ENCODE data around the gene STAC. TPM values are rescaled to one million over a fixed set of nuclear protein-coding genes. Genes with fewer than 3 reads are reported as not detected.

The STAC gene
- total and polyA plus RNA-seq, 2 donors (not counting 3 experiments of a cell fraction or from before 2014, with no cell fraction given): 0.03 to 0.88 TPM

DNA sequence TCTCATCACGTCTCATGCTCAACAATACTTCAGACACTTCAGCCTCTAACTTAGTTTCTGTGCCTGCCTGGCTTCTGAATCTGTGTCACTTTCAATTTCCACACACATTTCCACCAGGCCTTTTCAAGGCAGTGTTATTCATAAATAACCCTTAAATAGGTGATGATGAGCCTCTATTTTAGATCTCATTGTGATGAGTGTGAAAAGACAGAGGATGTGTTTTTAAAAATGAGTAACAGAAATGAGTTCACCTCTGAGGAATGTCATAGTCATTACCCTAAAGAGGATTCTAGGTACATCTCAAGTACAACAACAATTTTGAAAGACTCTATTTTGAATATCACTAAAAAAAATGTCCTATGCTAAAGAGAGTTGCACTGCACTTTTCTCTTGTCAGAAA lies 64.6 kb downstream of the STAC start:
- dilution Hi-C loops (cut with MboI; ENCODE audit: extremely low pct_ligation_motif_present, low sequenced_read_pairs): no loop called here
- no peaks in the 10 kb centered on the region for H3K4me1 ChIP-seq (ENCODE audit: control insufficient read depth, extremely low read depth, insufficient read depth, low read length)
- H3K9me1 ChIP-seq (replicated peaks; ENCODE audit: control insufficient read depth, extremely low read depth, insufficient read depth, low read length): no peaks in the 10 kb centered on the region
- H3K4me2 ChIP-seq (ENCODE audit: insufficient read depth, low read length): no peak overlapping the region
- H3K79me2 ChIP-seq (ENCODE audit: control insufficient read depth, insufficient read depth, low read length): no peaks in the 10 kb centered on the region
- no TSS peak for BruUV-seq (replicated peaks)
- ChIA-PET POLR2A (no interaction called here), CTCF (no interaction called here)
- TF ChIP-seq, protein P1, sequence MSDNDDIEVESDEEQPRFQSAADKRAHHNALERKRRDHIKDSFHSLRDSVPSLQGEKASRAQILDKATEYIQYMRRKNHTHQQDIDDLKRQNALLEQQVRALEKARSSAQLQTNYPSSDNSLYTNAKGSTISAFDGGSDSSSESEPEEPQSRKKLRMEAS (IDR thresholded peaks at IDR 0.05; ENCODE audit: insufficient read depth, insufficient read length): no peak
- no peak for TF ChIP-seq FOS (IDR thresholded peaks at IDR 0.05; ENCODE audit: borderline replicate concordance, insufficient read depth, low read length)
- TF ChIP-seq POLR2AphosphoS5 (IDR thresholded peaks at IDR 0.05; ENCODE audit: insufficient read depth, low read depth, low read length): no peak
- no peak for TF ChIP-seq JUN (IDR thresholded peaks at IDR 0.05; ENCODE audit: borderline replicate concordance, insufficient read depth, insufficient read length, low read depth)
- TF ChIP-seq POLR2A (IDR thresholded peaks at IDR 0.05; ENCODE audit: low read depth, low read length): no peak
- TF ChIP-seq, protein P2, sequence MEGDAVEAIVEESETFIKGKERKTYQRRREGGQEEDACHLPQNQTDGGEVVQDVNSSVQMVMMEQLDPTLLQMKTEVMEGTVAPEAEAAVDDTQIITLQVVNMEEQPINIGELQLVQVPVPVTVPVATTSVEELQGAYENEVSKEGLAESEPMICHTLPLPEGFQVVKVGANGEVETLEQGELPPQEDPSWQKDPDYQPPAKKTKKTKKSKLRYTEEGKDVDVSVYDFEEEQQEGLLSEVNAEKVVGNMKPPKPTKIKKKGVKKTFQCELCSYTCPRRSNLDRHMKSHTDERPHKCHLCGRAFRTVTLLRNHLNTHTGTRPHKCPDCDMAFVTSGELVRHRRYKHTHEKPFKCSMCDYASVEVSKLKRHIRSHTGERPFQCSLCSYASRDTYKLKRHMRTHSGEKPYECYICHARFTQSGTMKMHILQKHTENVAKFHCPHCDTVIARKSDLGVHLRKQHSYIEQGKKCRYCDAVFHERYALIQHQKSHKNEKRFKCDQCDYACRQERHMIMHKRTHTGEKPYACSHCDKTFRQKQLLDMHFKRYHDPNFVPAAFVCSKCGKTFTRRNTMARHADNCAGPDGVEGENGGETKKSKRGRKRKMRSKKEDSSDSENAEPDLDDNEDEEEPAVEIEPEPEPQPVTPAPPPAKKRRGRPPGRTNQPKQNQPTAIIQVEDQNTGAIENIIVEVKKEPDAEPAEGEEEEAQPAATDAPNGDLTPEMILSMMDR (IDR thresholded peaks at IDR 0.05; ENCODE audit: extremely low read depth in 1 of 2, insufficient read depth in 1 of 2, low read depth in 1 of 2, low read length in 2 of 2): no peak
- TF ChIP-seq EZH2 (IDR thresholded peaks at IDR 0.05; ENCODE audit: borderline replicate concordance, low read depth, low read length, severe bottlenecking): no peak
- TF ChIP-seq GATA2 (IDR thresholded peaks at IDR 0.05; ENCODE audit: insufficient read depth, insufficient read length, low read depth, low read length): no peak
- TF ChIP-seq MYC (IDR thresholded peaks at IDR 0.05; ENCODE audit: low read depth, low read length): no peak
- no peak overlapping the region for H3K27ac ChIP-seq (ENCODE audit: insufficient read depth, low read depth, low read length)
- H3K27me3 ChIP-seq (ENCODE audit: control insufficient read depth in 2 of 2, insufficient read depth in 2 of 2, low read length in 2 of 2): no peaks in the 10 kb centered on the region
- DNase-seq (ENCODE audit: low read depth, low spot score): no peak
- no peak for FAIRE-seq
- no peaks in the 10 kb centered on the region for H3K9me3 ChIP-seq (replicated peaks; ENCODE audit: control insufficient read depth, insufficient read depth, low read length)
- no peak overlapping the region for H3K4me3 ChIP-seq (replicated peaks in 1 of 3; ENCODE audit: insufficient read depth in 1 of 3, low read depth in 1 of 3, low read length in 3 of 3)
- intact Hi-C loops (cut with micrococcal nuclease): no loop called here
- no peak overlapping the region for H3K9ac ChIP-seq (replicated peaks; ENCODE audit: extremely low read depth, insufficient read depth, low read length)
- no peaks in the 10 kb centered on the region for H3K36me3 ChIP-seq (ENCODE audit: control insufficient read depth in 2 of 2, extremely low read depth in 1 of 2, insufficient read depth in 2 of 2, low read length in 2 of 2)
- H2AFZ ChIP-seq (ENCODE audit: low read depth, low read length): no peak overlapping the region
- H4K20me1 ChIP-seq (replicated peaks; ENCODE audit: control insufficient read depth, extremely low read depth, insufficient read depth, low read length): no peaks in the 10 kb centered on the region

Measured in endothelial cell of umbilical vein (primary cell).